Smooth muscle cell (in vitro differentiated cells): ENCODE measurements around the gene NFIC. TPM values are rescaled to one million over a fixed set of nuclear protein-coding genes. Genes with fewer than 3 reads are reported as not detected.

ENCODE experiments used
- DNase-seq: peaks from one replicate; lab custom pipeline; 2025; ENCODE audit not compliant: unreplicated experiment; lab: John Stamatoyannopoulos, UW
- H2AFZ ChIP-seq: fragments of 200-600 bp; sonication (generic); 2 replicates; pipeline ENCODE4 v1.6.0; 2016; ENCODE audit warnings: antibody characterized with exemption, low read depth, mild to moderate bottlenecking
- H3F3A ChIP-seq: fragments of 200-600 bp; sonication (generic); 2 replicates; pipeline ENCODE4 v1.6.0; 2017; ENCODE audit warnings: antibody characterized with exemption, low read depth
- H3K27ac ChIP-seq: fragments of 200-600 bp; sonication (generic); 2 replicates; pipeline ENCODE4 v1.5.1; 2016; ENCODE audit warnings: low read depth, mild to moderate bottlenecking
- H3K27me3 ChIP-seq: fragments of 200-600 bp; sonication (generic); 2 replicates; pipeline ENCODE4 v1.6.1; 2016; ENCODE audit warnings: low read depth, mild to moderate bottlenecking
- H3K36me3 ChIP-seq: fragments of 200-600 bp; sonication (generic); 2 replicates; pipeline ENCODE4 v1.5.1; 2016; ENCODE audit warnings: low read depth
- H3K4me1 ChIP-seq: fragments of 200-600 bp; sonication (generic); 2 replicates; pipeline ENCODE4 v1.5.1; 2016; ENCODE audit warnings: low read depth
- H3K4me2 ChIP-seq: fragments of 200-600 bp; sonication (generic); 2 replicates; pipeline ENCODE4 v1.6.0; 2016; ENCODE audit warnings: mild to moderate bottlenecking
- H3K4me3 ChIP-seq: fragments of 200-600 bp; sonication (generic); 2 replicates; pipeline ENCODE4 v1.5.1; 2016; ENCODE audit warnings: mild to moderate bottlenecking
- H3K79me2 ChIP-seq: fragments of 200-600 bp; sonication (generic); 2 replicates; pipeline ENCODE4 v1.6.0; 2016; ENCODE audit warnings: low read depth, mild to moderate bottlenecking
- H3K9ac ChIP-seq: fragments of 200-600 bp; sonication (generic); 2 replicates; pipeline ENCODE4 v1.6.0; 2016; ENCODE audit warnings: low read depth
- H3K9me3 ChIP-seq: fragments of 200-600 bp; sonication (generic); replicated peaks from 2 replicates; pipeline ENCODE4 v1.5.1; 2016; ENCODE audit warnings: low read depth
- H4K20me1 ChIP-seq: fragments of 200-600 bp; sonication (generic); 2 replicates; pipeline ENCODE4 v1.6.0; 2016; ENCODE audit warnings: low read depth
- WGBS: methylation state at CpG from one replicate; pipeline ENCODE4 v1.1.7; 2016; ENCODE audit warnings: low lambda C conversion rate; 5-methylcytosine and 5-hydroxymethylcytosine counted together
- polyA plus RNA-seq: library from polyadenylated mRNA; unstranded; fragments of >200 nt; fragmentation: Nextera tagmentation; extraction: Ambion mirVana; gene quantifications from 2 replicates; pipeline ENCODE4 v1.2.1, GENCODE V29; 2016
- total RNA-seq: library from RNA; depleted of rRNA; stranded (reverse); fragments of >200 nt; gene quantifications from 2 replicates; pipeline ENCODE4 v1.2.3, GENCODE V29; 2014
- TF ChIP-seq, protein P1 (sequence below): fragments of 200-600 bp; sonication (generic); IDR thresholded peaks from 2 replicates; pipeline ENCODE4 v1.5.1; 2017; ENCODE audit warnings: borderline replicate concordance, mild to moderate bottlenecking, antibody characterized with exemption; ENCODE audit not compliant: insufficient read depth, poor library complexity, severe bottlenecking

Gene NFIC
- total and polyA plus RNA-seq, 2 experiments from 2014 or later = 7.9 to 33.2 TPM

DNA sequence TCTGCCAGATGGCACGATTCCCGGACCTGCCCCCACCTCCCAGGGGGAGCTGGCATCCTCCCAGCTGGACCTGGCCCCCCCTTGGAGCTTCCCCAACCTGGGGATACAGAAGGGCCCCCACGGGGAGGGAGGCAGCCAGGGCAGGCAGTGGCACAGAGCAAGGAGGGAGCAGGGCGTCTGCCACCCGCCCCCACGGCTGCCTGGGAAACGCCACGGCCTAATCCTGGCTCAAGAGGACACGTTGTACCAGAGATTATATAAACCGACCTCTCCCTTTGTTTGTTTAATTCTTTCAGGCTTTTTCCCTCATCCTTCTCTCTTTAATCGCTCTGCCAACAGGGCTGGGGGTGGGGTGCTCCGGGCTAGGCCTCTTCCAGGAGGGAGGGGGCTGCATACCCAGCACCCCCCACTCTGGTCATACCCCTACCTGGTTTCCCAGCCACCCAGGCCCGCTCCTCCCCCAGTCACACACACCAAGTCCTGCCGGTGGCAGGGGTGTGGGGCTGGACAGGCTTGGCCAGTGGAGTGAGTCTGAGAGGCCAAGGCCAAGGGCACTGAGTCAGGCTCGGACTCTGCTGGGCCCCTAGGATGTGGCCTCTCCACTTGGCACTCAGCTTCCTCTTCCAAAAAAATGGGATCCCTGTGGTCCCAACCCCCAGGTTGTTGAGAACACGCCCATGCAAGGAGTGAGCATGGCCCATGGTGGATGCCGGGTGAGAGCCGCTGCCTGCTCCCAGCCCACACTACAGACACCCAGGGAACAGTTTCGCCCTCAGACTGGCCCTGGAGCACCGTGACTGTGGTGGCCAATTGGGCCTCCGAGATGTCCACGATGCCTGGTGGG lies 29.5 kb upstream of the NFIC start:
- H2AFZ ChIP-seq = peak overlapping the region; percentile 55
- no peak for DNase-seq
- no peaks in the 10 kb centered on the region for H3F3A ChIP-seq
- no peak overlapping the region for H3K27ac ChIP-seq
- H3K4me3 ChIP-seq = no peak overlapping the region
- H4K20me1 ChIP-seq = no peaks in the 10 kb centered on the region
- H3K9me3 ChIP-seq = no peaks in the 10 kb centered on the region
- H3K4me2 ChIP-seq = peak overlapping the region; percentile 13
- H3K9ac ChIP-seq = no peak overlapping the region
- peaks cover 3% of the 10 kb centered on the region for H3K27me3 ChIP-seq
- WGBS = 64% methylated on average over 22 of the region's 22 CpGs
- H3K79me2 ChIP-seq = no peaks in the 10 kb centered on the region
- TF ChIP-seq, protein P1, sequence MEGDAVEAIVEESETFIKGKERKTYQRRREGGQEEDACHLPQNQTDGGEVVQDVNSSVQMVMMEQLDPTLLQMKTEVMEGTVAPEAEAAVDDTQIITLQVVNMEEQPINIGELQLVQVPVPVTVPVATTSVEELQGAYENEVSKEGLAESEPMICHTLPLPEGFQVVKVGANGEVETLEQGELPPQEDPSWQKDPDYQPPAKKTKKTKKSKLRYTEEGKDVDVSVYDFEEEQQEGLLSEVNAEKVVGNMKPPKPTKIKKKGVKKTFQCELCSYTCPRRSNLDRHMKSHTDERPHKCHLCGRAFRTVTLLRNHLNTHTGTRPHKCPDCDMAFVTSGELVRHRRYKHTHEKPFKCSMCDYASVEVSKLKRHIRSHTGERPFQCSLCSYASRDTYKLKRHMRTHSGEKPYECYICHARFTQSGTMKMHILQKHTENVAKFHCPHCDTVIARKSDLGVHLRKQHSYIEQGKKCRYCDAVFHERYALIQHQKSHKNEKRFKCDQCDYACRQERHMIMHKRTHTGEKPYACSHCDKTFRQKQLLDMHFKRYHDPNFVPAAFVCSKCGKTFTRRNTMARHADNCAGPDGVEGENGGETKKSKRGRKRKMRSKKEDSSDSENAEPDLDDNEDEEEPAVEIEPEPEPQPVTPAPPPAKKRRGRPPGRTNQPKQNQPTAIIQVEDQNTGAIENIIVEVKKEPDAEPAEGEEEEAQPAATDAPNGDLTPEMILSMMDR = no peak
- H3K4me1 ChIP-seq = no peaks in the 10 kb centered on the region
- no peaks in the 10 kb centered on the region for H3K36me3 ChIP-seq

DNA sequence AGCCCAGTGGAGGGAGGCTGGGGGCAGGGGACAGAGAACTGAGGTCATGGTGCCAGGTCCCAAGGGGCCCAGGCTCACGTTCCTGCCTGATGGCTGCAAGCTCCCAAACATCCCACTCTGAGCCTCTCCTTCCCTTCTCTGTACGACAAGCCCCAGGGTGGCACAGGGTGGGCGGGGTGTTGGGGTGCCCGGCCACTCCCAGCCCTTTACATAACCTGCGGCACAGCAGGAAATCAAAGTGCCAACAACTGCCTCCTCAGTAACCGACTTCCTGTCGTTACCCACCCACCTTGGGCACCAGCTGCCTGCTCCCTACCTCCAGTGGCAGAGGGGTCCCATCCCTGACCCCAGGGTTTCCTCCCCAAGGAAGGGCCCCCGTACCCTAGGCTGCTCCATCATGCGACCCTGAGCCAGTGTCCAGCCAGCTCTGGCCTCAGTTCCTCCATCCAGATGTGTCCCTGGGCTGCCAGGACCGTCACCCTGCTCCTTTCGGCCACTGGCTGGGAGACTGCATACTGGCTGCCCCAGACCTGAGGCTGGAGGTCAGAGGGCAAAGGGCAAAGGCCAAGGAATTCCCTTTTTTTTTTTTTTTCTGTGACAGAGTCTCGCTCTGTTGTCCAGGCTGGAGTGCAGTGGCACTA lies 27.7 kb upstream of the NFIC start:
- Histone ChIP-seq H3K27ac (no peak overlapping the region), H3K4me1 (no peaks in the 10 kb centered on the region), H3K79me2 (no peaks in the 10 kb centered on the region), H4K20me1 (no peaks in the 10 kb centered on the region), H3K36me3 (no peaks in the 10 kb centered on the region), H3K27me3 (no peaks in the 10 kb centered on the region), H3K4me3 (no peak overlapping the region), H3K4me2 (no peak overlapping the region), H3F3A (no peaks in the 10 kb centered on the region), H3K9ac (no peak overlapping the region), H2AFZ (no peak overlapping the region), H3K9me3 (no peaks in the 10 kb centered on the region)
- no peak for DNase-seq
- TF ChIP-seq, protein P1 = no peak
- WGBS = 76% methylated on average over 10 of the region's 12 CpGs

DNA sequence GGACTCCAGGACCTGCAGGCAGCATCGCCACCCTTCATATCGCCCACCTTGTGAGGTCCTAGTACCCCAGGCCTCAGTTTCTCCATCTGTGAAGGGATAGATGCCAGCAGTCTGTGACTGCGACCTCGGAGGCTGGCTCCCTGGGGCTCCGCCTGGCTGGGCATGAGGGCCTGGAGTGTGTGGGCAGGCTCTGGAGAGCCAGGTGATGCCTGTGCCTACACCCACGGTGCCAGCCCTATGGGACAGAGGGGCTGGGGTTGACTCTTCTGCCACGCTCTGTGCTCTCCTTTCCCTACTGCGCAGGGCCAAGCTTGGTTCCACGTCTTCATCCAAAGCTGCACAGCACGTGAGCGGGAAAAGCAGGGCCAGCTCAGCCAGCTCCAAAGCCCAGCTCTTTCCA lies 26.0 kb upstream of the NFIC start:
- TF ChIP-seq, protein P1 = no peak
- no peaks in the 10 kb centered on the region for H4K20me1 ChIP-seq
- no peak overlapping the region for H3K4me3 ChIP-seq
- no peak overlapping the region for H3K9ac ChIP-seq
- 94% methylated on average over 11 of the region's 11 CpGs for WGBS
- no peaks in the 10 kb centered on the region for H3K9me3 ChIP-seq
- no peaks in the 10 kb centered on the region for H3K27me3 ChIP-seq
- H3K79me2 ChIP-seq = no peaks in the 10 kb centered on the region
- no peak overlapping the region for H3K4me2 ChIP-seq
- H2AFZ ChIP-seq = no peak overlapping the region
- no peaks in the 10 kb centered on the region for H3K4me1 ChIP-seq
- no peaks in the 10 kb centered on the region for H3F3A ChIP-seq
- no peak for DNase-seq
- H3K27ac ChIP-seq = no peak overlapping the region
- no peaks in the 10 kb centered on the region for H3K36me3 ChIP-seq
